AG04450 (cell line): ENCODE measurements around the gene DPYSL5. TPM values are rescaled to one million over a fixed set of nuclear protein-coding genes. Genes with fewer than 3 reads are reported as not detected.

Experiments used
- CTCF ChIA-PET: fragments of 300-600, 350-600 bp; formaldehyde crosslinking; extraction: SDS; loops from one replicate; lab custom pipeline; 2022; ENCODE audit warnings: antibody characterized with exemption, inconsistent platforms; lab: Charles Lee
- POLR2A ChIA-PET: fragments of 350-600 bp; formaldehyde crosslinking; extraction: SDS; loops from one replicate; lab custom pipeline; 2021; ENCODE audit warnings: antibody characterized with exemption, inconsistent platforms; lab: Yijun Ruan, JAX
- DNase-seq: peaks from one replicate; pipeline ENCODE4 v3.0.0-alpha.2; 2011; ENCODE audit warnings: low read depth, low spot score
- H3K27ac ChIP-seq: one replicate; pipeline ENCODE4 v1.5.1; 2012; ENCODE audit warnings: low read depth, low read length, control low read depth
- H3K27me3 ChIP-seq: one replicate; pipeline ENCODE4 v1.6.0; 2012; ENCODE audit warnings: low read length; ENCODE audit not compliant: control insufficient read depth, insufficient read depth
- H3K4me3 ChIP-seq: 2 replicates; pipeline ENCODE4 v1.5.1; 2011; ENCODE audit warnings: mild to moderate bottlenecking, low read depth, low read length, control low read depth
- H3K9me3 ChIP-seq: 2 replicates; pipeline ENCODE4 v1.5.1; 2012; ENCODE audit warnings: low read length; ENCODE audit not compliant: control insufficient read depth, insufficient read depth
- CTCF ChIP-seq: IDR thresholded peaks from 2 replicates; pipeline ENCODE4 v1.5.1; 2011; ENCODE audit warnings: low read depth, low read length, control low read depth, inconsistent platforms
- polyA plus RNA-seq: library from polyadenylated mRNA; depleted of rRNA; stranded (reverse); fragments of >200 nt; gene quantifications from 2 replicates; pipeline ENCODE4 v1.2.3, GENCODE V29; 2011

The DPYSL5 gene
- polyA plus RNA-seq, 1 experiment = not detected

GRCh38 chr2:26970244-26970927, 122.5 kb downstream of the DPYSL5 start, which contains the start of gene MAPRE3:
Gene MAPRE3 (plus strand): TSS chr2:26970637. CDS start chr2:27022219, 51,582 bp downstream.
- ChIA-PET CTCF (interaction anchor here (0.7 to 1.0 kb wide), 3 partner anchors 9 to 333 kb away, joined by 3 to 4 read pairs (median 3); no protein-coding TSS in a partner anchor), POLR2A (no interaction called here)
- H3K27me3 ChIP-seq = no peaks in the 10 kb centered on the region
- no peak for DNase-seq
- peak within 1 kb of the TSS; percentile 31 for H3K27ac ChIP-seq
- TF ChIP-seq CTCF = no peak
- peak within 1 kb of the TSS; percentile 86 for H3K4me3 ChIP-seq
- H3K9me3 ChIP-seq = no peaks in the 10 kb centered on the region

GRCh38 chr2:26970928-26971627, 123.1 kb downstream of the DPYSL5 start:
- Histone ChIP-seq H3K9me3 (no peaks in the 10 kb centered on the region), H3K4me3 (peak overlapping the region; percentile 86), H3K27ac (peak overlapping the region; percentile 31), H3K27me3 (no peaks in the 10 kb centered on the region)
- POLR2A ChIA-PET = no interaction called here
- CTCF ChIA-PET = interaction anchor here (0.6 to 3.0 kb wide), 3 partner anchors 9 to 104 kb away, joined by 7 to 15 read pairs (median 10); no protein-coding TSS in a partner anchor
- TF ChIP-seq CTCF = no peak
- no peak for DNase-seq

GRCh38 chr2:26971911-26972786, 124.2 kb downstream of the DPYSL5 start:
- no peaks in the 10 kb centered on the region for H3K27me3 ChIP-seq
- H3K4me3 ChIP-seq = peak overlapping the region; percentile 86
- no peak for DNase-seq
- no peak overlapping the region for H3K27ac ChIP-seq
- ChIA-PET CTCF (interaction anchor here (0.6 to 3.0 kb wide), 3 partner anchors 11 to 105 kb away, joined by 7 to 15 read pairs (median 10); no protein-coding TSS in a partner anchor), POLR2A (interaction anchor here (0.6 kb wide), 1 partner anchor 102 kb away, joined by 6 read pairs; no protein-coding TSS in a partner anchor)
- TF ChIP-seq CTCF = no peak
- no peaks in the 10 kb centered on the region for H3K9me3 ChIP-seq

GRCh38 chr2:26974352-26974751, 126.4 kb downstream of the DPYSL5 start:
- CTCF ChIA-PET = interaction anchor here (1.8 to 1.9 kb wide), 2 partner anchors 12 to 42 kb away, joined by 13 to 16 read pairs; no protein-coding TSS in a partner anchor
- Histone ChIP-seq H3K4me3 (no peak overlapping the region), H3K9me3 (no peaks in the 10 kb centered on the region), H3K27ac (no peak overlapping the region), H3K27me3 (no peaks in the 10 kb centered on the region)
- POLR2A ChIA-PET = no interaction called here
- TF ChIP-seq CTCF = no peak
- DNase-seq = no peak
